GDM1 (cell line): ENCODE results near the gene NEXN.
A peak's percentile ranks its signal among the peaks of the same experiment; 100 is the strongest.
"Not testable (repeated sequence)": the region's sequence is repeated elsewhere in the genome, so short reads cannot be mapped to it uniquely, and the experiment has no call there.

Experiments used
- DNase-seq: peaks from one replicate; lab custom pipeline; 2025; lab: John Stamatoyannopoulos, UW

NEXN gene

DNA sequence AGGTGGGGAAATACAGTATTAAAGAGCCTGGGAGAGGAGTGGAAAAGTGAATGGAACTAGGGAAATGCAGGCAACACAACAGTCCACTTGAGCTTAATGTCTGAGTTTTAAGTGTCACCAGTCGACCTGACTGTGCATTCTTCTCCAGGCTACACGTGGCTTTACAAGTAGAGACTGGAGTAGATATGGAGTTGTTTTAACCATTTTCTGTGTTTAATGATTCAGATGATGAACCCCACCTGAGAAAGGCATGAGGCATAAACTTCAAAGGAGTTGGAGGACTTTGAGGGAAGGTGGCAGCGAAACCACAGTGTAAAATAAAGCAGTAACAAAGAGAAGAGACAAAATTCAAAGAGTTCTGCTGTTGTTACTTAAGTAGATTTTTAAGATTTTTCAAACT, 77.9 kb downstream of the NEXN start:
- no peak for DNase-seq

DNA sequence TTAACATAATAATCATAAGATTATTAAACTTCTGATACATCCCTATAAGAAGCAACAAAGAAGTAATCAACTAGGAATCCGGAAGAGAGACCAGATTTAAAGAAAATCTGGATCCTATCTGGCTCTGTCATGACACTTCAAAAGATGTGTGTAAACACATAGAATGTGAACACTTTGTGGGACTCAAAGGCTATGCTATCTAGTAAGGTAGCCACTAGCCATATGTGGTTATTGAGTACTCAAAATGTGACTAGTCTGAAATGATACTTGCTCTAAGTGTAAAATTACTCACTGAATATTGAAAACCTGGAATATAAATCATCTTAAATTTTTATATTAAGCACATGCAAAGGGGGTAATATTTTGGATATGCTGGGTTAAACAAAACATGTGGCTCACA, 81.8 kb downstream of the NEXN start:
- no peak for DNase-seq

DNA sequence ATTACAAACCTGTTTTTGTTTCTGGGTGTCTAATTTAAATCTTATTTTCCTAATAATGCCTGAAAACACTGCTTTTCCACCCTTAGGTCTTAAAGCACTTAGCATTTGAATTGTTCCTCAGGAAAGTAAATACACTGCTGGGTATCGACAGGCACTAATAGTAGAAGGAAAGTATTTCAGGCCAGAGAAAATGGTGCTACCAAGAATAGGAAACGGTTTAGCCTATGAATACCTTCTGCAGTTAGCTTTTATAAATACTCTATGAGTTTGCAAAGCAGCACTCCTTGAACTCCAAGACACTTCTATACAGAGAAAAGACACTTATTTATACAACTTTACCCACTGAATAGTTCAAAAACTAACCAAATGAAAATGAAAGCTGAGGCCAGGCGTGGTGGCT, 83.7 kb downstream of the NEXN start:
- DNase-seq = no peak

DNA sequence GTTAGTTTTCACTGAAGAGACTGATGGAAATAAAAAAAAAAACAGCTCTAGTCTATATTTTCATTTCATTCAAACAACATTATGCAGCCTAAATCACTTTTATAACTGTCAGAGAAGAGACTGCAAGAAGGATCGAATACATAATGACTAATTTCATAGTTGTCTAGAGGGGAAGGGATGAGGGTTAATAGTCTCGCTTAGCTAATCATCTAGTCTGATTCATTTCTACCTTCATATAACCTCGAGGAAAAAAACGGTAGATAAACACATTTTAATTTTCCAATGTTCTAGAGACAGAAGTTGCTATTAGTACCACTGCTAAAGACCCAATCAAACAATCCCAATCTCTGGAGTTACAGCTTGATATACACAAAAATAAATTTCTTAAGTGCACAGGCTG, 87.0 kb downstream of the NEXN start:
- DNase-seq = no peak

DNA sequence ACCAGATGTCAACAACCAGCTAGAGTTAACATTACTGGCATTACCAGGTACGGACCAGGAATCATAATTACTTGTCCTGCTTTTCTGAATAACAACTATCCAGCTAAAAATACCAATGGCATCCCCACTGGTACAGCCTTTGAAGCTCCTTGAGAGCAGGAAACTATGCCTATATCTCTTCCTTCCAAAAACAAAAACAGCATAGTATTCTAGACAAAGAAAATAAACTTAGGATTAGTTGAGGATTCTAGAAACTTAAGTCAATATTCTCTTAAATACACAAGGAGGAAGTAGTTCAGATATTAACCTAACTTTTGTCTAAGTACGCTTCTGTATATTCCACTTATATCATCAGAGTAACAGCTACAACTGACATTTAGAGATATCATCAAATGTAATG, 87.5 kb downstream of the NEXN start:
- no peak for DNase-seq

DNA sequence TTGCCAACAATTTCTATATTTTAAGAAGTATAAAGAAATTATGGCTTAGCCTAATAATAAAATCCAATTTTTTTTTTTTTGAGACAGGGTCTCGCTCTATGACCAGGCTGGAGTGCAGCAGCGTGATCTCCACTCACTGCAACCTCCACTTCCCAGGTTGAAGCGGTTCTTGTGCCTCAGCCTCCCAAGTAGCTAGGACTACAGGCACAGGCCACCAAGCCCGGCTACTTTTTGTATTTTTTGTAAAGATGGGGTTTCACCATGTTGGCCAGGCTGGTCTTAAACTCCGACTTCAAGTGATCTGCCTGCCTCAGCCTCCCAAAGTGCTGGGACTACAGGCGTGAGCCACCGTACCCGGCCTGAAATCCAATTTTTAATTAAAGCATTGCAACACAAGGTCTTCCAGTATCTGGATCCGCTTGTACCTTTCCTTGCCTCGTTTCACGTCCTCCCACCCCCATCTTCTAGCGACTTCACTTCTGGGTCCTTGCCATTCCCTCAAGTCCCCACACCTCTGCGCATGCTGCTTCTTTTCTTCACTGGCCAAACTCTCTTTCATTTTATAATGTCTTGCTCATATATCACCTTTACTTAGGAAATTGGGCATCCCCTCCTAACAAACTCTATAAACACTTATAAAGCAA, 88.1 kb downstream of the NEXN start:
- DNase-seq = no peak

DNA sequence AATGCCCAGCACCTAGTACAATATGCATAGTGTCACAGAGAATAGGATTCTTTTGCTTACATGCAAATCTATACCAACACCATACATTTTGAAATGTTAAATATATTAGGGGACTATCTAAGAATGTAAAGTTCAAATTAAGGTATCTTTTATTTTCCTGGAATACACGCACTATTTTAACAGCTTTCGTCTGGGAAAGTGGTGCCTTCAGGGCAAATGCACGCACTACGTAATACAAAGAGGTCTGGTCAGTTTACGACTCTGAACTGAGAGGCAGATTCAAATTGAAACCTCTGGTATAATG, 89.5 kb downstream of the NEXN start:
- no peak for DNase-seq

DNA sequence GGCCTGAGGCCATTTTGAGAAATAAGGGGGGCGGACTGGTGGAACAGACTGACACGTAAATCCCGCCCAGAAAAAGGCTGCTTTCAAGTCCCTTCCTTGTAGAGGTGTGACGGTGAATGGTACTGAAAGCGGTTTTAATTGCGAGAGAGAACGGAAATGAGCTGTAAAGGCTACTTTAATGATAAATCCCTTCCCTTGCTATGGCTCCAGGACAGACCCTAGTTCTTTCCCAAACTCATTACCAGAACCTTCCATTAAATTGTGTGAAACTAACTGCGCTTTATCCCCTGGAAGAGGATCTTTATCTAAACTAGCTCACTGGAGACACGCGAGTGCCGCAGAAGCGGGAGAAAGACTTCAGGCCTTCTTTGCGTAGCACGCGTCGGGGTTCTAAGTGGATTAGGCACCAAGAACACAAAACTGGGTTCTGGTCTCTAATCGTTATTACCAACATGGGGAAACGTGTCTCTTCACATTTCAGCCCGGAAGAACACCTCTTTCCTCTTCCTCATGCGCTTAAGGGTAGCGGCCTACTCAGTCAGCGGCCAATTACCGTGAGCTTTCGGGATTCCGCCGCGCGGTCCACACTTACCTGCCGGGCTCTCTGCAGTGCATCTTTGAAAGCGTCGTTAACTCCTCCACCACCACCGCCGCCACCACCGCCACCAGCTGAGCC, 90.0 kb downstream of the NEXN start:
- peak; percentile 71 for DNase-seq

DNA sequence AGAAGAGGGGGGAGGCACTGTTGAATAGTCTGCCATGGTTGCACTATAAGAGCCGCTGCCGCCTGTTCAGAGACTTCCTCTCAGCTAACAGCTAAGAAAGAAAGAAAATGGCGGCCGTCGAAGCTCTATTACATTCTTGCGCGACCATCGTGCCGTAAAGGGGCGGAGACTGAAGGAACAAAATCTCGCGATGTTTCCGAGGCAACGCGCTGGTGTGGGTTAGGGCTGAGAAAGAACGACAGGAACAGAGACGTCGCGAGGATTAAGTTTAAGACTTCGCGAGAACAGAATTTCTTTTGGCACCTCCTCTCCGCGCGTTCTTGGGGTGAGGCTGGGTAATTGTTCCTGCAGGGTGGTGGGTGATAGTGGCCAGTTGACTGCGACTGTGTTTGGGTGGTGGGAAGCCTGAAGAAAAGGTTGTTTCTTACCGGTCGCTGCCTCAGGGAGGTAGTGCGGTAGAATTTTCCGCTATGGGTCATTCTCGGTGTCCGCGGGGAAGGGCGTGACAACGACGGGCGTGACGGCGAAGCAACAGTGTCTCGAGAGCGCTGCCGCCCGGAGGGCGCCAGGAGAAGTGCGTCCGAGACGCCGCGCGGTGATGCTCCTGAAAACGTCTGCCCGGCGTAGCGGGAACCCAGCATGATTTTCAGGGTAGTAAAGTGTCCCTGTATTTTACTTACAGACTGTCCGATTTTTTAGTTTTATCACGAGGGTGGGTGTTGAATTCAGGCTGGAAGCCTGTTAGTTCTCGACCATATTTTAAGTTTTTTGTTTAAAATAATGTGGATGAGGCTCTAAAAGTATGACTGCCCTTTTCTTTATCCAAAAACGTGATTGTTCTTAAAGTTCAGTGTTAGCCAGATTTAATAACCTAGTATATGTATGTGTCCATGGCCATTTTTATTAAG, 90.8 kb downstream of the NEXN start, which contains the start of gene FUBP1:
Gene FUBP1, minus strand, starts transcription at position 104 of the 908 bp plus-strand sequence. Its CDS starts 68 bp downstream, at position 36.
- DNase-seq = peak; percentile 96

DNA sequence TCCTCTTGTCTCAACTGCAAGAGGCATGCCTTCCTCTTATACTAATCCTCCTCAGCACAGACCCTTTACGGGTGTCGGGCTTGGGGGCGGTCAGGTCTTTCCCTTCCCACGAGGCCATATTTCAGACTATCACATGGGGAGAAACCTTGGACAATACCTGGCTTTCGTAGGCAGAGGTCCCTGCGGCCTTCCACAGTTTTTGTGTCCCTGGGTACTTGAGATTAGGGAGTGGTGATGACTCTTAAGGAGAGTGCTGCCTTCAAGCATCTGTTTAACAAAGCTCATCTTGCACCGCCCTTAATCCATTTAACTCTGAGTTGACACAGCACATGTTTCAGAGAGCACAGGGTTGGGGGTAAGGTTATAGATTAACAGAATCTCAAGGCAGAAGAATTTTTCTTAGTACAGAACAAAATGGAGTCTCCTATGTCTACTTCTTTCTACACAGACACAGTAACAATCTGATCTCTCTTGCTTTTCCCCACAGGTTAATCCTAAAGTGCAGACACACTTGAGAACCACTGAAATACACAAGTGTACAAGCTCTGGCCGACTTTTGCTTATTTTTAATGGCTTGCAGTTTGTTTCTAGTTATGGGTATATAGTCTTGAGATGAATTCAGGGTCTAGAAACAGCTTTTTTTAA, 95.0 kb downstream of the NEXN start:
- DNase-seq = not testable (repeated sequence)

DNA sequence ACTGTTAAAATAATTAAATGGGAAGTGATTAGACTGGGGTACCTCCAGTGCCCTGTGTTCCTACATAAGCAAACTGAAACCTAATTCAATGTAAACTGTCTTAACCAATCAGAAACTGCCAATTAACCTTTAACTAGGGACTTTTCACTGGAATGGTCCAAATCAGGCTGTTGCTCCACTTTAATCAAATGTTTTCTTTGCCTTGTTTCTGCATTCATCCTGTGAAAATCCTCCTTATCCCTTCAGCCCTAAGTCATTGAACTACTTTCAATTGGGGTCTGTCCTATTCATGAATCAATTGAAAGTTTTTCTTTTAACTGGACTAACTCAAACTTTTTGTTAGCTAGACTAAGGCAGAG, 95.6 kb downstream of the NEXN start:
- DNase-seq = no peak

DNA sequence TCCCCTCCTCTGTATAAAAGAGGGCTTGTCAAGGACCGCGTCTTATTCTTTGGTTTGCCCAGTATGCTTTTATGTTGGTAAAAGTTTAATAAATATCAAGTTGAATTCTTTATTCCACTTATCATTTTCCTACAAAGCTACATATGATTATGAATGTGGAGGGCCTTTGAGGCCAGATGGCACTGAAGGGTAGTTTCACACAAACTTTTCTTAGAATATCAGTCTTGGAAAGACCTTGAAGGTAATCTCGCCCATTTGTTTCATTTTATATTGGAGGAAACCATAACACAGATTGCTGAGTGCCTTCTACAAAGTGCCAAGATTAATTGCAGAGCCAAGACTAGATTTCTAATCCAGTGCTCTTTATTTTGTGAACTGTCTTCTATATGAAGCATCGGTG, 96.2 kb downstream of the NEXN start:
- DNase-seq = no peak

DNA sequence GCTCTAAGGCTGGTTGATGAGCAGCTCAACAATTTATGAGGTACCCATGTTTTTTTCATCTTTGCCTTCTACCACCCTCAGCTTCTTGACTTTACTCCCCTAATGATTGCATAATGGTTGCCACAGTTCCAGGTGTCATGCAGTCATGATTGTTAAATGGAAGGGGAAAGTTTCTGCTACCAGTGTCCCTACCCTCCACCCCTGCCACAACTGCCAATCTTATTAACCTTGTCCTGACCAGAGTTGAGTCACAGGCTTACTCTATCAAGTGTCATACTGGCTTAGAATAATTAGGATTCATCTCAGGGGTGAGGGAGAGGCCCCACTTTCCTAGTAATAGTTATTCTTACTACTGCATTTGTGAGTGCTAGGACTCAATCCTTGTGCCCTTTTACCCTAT, 98.4 kb downstream of the NEXN start:
- DNase-seq = no peak

DNA sequence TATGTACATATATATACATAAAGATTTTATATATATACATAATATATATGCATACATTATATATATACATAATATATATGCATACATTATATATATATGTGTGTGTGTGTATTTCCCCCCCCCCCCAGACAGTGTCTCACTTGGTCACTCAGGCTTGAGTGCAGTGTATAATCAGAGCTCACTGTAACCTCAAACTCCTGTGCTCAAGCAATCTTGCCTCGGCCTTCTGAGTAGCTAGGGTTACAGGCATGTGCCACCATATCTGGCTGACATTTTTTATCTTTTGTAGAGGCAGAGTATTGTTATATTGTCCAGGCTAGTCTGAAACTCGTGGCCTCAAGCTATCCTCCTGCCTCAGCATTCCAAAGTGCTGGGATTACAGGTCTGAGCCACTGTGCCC, 99.5 kb downstream of the NEXN start:
- DNase-seq = no peak

DNA sequence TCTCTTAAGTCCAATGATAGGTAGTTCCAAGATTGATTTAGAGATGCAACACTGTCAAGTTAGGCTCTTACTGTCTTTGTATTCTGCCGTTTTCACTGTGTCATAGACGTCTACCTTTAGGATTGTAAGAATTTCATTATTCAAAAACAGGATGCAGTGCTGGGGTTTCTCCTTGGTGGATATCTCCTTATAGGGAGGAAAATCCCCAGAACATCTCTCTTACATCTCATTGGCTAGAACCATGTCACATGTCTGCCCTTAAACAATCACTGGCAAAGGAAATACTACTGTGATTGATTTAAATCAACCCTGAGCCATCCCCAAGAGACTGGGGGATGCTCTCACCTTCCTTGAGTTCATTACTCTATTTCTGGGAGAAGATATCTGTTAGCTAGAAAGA, 101.3 kb downstream of the NEXN start:
- no peak for DNase-seq

DNA sequence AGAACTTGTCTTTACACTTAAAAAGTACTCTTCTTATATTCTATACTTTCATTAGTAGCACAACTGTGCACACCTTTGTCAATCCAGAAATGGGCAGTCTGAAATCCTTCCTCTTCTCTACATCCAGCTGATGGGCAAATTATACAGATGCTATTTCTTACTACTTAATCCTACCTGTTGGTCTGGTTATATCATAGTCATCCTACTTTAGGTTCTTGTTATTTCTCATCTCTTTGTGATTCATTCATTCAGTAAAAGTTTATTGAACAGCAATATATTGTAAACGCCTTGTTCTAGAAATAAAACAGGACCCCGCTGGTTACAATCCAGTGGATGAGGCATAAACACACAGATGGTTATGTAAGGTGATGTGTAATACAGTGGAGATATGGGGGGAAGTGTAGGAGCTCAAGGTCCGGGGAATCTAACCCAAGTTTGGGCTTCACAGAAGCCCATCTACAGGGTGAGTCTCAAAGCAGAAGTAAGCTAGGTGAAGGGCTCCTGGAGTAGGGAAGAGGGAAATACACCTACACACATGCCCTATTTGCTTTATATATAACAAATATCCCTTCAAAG, 102.3 kb downstream of the NEXN start:
- no peak for DNase-seq

DNA sequence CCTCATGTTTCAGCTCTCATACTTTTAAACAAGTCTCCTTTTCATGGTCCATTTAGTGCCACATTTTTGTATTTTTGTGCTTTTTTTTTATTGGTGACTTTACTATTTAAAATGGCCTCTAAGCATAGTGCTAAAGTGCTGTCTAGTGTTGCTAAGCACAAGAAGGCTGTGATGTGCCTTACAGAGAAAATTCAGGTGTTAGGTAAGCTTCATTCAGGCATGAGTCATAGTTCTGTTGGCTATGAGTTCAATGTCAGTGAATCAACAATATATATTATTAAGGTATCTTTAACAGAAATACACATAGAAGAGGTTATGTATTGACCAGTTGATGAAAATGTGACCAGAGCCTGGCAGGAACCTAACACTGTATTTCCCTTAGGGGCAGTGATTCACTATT, 103.2 kb downstream of the NEXN start:
- DNase-seq = no peak
